GM12873 (cell line): ENCODE results near the gene CUBN.

ENCODE experiments used
- CTCF ChIP-seq: IDR thresholded peaks from 2 replicates; pipeline ENCODE4 v1.5.1; 2012; ENCODE audit warnings: low read depth, mild to moderate bottlenecking, moderate library complexity, low read length, control low read depth; ENCODE audit not compliant: insufficient read depth; ENCODE audit errors: missing control alignments

Gene CUBN

GRCh38 chr10:17143055-17143690 lies 13.6 kb upstream of the CUBN start:
- TF ChIP-seq CTCF: no peak

GRCh38 chr10:17141504-17142229 lies 12.1 kb upstream of the CUBN start:
- no peak for TF ChIP-seq CTCF

GRCh38 chr10:17140386-17140761 lies 10.8 kb upstream of the CUBN start:
- TF ChIP-seq CTCF: no peak

- no peak for TF ChIP-seq CTCF
Observed at GRCh38 chr10:17138460-17139042, 8.9 kb upstream of the CUBN start.

- no peak for TF ChIP-seq CTCF
Observed at GRCh38 chr10:17134737-17135260, 5.2 kb upstream of the CUBN start.

GRCh38 chr10:17134282-17134681 lies 4.7 kb upstream of the CUBN start:
- TF ChIP-seq CTCF: no peak

GRCh38 chr10:17128261-17128660 lies 1.4 kb downstream of the CUBN start:
- no peak for TF ChIP-seq CTCF
